DMS114 treated with DMSO at 0.1 percent for 48 hours (cell line): ENCODE measurements around the gene VAT1L.

ENCODE experiments used
- DNase-seq: peaks from one replicate; lab custom pipeline; 2025; ENCODE audit not compliant: unreplicated experiment; lab: John Stamatoyannopoulos, UW

The VAT1L gene

DNA sequence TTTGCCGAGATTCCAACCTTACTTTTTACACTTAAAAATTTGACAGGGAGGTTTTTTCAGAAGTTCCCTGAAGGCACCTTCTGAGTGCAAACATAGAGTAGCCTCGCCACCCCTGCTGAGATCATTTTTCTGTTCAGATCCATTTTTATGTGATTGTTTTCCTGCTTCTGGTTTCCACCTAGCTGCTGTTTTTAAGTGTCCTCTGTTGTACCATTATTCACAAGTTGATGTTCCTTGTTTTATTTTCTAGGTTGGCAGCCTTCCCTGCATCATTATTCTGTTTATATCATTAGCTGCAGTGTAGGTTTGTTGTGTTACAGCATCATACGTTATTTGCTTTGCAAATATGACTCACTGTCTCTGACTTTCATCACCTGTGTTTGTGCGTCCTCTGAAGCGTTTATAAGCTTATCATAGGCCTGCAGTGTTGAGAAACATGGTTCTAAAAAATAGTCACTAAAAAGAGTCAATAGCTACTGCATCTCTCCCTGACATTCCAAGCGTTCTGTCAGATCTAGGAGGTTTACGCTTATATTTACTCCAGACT, 117.1 kb downstream of the VAT1L start:
- DNase-seq, result no peak

DNA sequence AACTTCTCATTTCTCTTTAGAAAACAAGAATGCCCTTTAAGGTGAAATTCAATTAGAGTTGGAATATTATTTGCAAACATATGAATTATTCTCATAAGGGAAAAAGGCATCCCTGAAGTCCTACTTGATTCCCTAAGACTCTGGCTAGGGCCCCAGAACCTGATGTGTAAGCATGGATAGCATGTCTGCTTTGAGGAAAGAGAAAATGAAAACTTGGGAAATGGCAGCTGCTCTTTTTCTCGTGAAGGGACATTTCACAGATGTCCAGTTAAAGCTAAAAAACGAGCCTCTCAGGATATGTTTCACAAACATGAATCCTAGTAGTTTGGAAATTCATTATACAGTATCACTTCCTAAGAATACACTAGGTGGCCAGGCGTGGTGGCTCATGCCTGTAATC, 121.7 kb downstream of the VAT1L start:
- DNase-seq, result no peak

GRCh38 chr16:77912617-77913016, 124.3 kb downstream of the VAT1L start:
- no peak for DNase-seq

DNA sequence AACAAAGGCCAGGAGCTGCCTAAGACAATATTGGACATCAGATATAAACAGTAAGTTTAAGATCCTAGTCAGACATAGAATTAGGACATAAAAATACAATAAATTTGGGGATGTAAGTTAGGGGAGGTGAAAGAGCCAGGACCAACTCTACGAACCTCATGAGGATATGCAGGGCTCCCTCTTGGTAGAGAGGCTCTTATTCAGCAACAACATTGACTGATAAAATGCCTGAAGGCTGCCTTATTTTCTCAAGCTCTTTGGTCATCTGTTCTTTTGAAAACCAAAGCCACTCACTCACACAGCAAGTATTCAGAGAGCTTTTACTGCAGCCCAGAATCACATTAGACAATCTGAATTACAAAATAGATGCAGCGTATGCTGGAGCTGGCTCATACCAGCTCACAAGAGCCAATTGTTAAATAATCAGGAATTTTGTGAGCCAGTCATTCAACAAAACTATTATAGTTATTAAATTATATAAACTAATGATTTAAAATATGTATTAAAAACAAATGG, 125.4 kb downstream of the VAT1L start:
- no peak for DNase-seq

GRCh38 chr16:77916111-77916510, 127.7 kb downstream of the VAT1L start:
- no peak for DNase-seq

DNA sequence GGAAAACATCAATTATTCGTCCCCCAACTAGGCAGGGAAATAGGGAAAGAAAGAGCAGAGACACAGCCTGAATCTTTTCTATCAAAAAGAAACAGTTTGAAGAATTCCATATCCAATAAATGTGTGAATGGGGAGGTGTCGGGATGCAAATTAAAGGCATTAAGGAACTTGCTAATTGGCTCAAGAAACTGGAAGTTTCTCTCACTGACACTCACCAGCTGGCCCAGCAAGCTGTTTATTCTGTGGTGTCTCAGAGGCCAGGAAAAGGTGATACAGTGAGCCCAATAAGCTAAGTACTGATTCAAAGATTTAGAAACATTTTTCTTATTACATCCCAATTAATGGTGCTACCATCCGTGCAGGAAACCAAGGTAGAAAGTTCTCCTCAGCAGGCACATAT, 129.6 kb downstream of the VAT1L start:
- no peak for DNase-seq

- DNase-seq, result no peak
These were observed 130.7 kb downstream of the VAT1L start for GRCh38 chr16:77918809-77919707.

DNA sequence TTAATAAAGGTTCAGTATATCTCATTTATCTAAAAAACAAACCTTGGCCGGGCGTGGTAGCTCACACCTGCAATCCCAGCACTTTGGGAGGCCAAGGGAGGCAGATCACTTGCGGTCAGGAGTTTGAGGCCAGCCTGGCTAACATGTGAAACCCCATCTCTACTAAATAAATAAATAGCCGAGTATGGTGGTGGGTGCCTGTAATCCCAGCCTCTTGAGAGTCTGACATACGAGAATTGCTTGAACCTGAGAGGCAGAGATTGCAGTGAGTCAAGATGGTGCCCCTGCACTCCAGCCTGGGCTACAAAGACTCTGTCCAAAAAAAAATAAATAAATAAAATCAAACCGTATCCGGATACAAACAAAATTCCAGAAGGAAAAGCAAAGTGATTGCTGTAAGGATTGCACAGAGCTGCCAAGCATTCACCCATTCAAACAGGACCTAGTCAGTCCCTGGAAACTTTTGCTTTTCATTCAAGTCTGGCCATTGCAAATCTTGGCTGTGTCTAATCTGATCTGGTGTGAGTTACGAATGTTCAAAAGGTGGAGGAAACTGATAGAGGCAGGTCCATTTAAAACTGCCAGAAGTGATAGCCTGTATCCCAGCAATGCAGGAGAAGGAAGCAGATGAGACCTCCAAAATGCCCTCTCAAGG, 131.5 kb downstream of the VAT1L start:
- DNase-seq, result no peak

- no peak for DNase-seq
These were observed 132.6 kb downstream of the VAT1L start for GRCh38 chr16:77920984-77921383.

DNA sequence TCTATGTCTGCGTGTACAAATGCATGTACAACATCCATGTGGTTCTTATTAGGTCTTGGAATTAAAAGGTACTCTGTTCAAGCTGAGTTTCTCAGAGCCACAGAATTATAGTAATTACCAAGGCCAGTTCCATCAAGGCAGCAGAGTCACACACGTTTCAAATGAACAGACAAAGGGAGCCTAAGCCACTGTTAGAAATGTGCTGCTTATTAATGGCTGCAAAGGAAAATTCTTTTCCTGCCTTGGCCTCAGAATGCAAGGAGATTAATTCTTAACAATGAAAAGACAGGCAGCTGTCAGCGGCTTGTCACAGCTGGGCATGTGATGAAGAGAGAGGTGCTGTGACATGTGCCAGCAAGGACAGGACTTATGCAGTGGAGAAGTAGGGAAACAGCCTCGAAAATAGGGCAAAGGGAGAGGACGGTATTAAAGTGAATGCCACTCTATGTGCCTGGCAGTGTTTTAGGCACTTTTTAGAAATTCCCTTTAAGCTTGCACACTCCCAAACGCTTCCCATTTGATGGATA, 133.9 kb downstream of the VAT1L start:
- no peak for DNase-seq

GRCh38 chr16:77925531-77925930, 137.2 kb downstream of the VAT1L start:
- DNase-seq, result no peak

GRCh38 chr16:77928096-77928495, 139.7 kb downstream of the VAT1L start:
- DNase-seq, result no peak

DNA sequence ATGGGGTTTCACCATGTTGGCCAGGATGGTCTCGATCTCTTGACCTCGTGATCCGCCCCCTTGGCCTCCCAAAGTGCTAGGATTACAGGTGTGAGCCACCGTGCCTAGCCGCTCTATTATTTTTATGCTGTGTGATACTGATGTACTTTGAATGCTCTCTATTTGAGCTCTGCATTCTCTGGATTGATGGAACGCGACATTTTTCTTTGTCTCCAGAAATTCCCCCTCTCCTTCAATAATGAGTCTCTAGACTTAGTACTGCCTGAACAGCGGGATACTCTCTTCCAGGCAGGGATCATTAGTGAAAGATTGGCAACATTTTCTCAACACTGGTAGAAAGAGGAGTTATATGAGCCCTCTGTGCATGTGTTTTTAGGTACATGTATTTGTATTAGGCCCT, 140.6 kb downstream of the VAT1L start:
- DNase-seq, result no peak

- DNase-seq, result no peak
These were observed 142.7 kb downstream of the VAT1L start for GRCh38 chr16:77931058-77931457.

DNA sequence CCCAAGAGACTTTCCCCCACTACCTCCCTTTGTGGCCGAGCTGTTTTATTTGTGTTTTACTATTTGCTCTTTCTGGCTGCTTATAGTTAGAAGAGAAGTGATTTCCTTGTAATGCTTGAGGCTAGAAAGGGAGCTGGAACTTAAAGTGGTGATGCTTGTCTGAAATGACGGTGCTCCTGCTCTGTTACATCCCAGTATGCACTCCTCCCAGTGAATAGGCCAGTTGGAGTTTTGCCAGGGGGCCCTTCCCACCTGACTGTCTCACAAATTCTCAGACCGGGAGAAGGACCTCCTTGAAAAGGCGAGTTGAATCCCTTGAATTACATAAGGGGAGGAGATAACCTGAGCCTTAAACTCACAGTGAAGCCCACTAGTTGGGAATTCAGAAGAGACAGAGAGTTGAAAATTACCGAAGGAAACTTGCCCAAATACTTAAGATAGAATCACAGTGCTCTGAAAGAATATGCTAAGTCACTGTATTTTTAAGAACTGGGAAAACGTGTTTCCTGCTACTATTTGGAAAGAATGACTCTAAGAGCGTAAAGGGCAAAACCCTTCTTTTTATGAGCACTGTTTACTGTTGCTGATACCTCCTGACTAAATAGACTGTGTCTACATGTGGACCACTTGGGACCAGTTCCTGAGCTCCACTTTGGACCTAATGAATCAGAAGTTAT, 149.2 kb downstream of the VAT1L start:
- DNase-seq, result no peak

DNA sequence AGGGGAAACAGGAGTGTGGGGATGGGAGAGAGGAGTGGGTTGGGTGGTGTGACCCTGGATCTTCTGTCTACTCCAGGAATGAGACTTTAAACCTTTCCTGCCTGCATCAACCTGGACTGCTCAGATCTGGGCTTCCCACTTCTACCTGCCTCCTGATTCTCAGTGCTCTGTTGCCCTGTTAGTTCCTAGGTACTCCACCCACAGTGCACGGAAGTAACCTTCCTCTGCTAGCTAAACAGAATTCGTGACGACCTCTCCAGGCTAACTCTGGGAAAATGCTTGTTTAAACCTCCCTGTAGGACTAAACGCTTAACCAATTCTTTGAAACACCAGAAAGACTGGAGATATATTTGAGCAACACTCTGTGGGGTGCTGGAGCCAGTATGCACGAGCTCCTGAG, 150.5 kb downstream of the VAT1L start:
- no peak for DNase-seq

DNA sequence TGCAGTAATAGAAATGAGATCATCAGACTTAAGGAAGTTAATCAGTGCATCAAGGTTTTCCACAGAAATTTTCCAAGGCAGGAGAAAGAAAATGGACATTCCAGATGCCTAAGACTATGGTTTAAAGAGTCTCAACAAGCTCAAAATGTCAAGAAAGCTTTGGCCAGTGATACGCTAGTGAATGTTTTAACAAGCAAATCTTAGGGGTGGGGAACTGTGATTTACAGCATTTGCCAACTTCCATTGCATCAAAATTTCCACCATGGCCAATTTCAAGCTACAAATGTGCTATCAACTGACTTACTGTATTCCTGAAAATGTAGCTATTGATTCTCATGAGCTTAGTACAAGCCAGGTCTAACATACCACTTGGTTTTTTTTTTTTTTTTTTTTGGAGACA, 151.6 kb downstream of the VAT1L start:
- DNase-seq, result no peak

GRCh38 chr16:77943801-77944200, 155.4 kb downstream of the VAT1L start:
- no peak for DNase-seq

- DNase-seq, result no peak
These were observed 156.3 kb downstream of the VAT1L start for GRCh38 chr16:77944631-77945030.

DNA sequence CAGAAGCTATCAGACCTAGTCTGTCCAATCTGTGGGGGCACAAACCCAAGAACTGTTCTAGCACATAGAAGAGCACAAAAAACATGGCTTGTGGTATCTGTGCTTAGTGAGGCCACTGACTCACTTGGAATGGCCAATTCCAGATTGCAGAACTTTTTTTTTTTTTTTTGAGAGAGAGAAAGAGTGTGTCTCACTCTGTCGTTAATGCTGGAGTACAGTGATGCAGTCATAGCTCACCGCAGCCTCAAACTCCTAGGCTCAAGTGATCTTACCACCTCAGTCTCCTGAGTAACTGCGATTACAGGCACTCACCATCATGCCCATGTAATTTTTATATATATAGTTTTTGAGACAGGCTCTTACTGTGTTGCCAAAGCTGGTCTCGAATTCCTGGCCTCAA, 156.8 kb downstream of the VAT1L start:
- no peak for DNase-seq

GRCh38 chr16:77946823-77947222, 158.5 kb downstream of the VAT1L start:
- DNase-seq, result no peak
